Brain pericyte (primary cell): ENCODE results near the gene TMEM38A.

Experiments used
- DNase-seq: peaks from one replicate; pipeline ENCODE4 v3.0.0-alpha.2; 2012; ENCODE audit warnings: low read depth, low spot score

The TMEM38A gene, protein sequence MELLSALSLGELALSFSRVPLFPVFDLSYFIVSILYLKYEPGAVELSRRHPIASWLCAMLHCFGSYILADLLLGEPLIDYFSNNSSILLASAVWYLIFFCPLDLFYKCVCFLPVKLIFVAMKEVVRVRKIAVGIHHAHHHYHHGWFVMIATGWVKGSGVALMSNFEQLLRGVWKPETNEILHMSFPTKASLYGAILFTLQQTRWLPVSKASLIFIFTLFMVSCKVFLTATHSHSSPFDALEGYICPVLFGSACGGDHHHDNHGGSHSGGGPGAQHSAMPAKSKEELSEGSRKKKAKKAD

DNA sequence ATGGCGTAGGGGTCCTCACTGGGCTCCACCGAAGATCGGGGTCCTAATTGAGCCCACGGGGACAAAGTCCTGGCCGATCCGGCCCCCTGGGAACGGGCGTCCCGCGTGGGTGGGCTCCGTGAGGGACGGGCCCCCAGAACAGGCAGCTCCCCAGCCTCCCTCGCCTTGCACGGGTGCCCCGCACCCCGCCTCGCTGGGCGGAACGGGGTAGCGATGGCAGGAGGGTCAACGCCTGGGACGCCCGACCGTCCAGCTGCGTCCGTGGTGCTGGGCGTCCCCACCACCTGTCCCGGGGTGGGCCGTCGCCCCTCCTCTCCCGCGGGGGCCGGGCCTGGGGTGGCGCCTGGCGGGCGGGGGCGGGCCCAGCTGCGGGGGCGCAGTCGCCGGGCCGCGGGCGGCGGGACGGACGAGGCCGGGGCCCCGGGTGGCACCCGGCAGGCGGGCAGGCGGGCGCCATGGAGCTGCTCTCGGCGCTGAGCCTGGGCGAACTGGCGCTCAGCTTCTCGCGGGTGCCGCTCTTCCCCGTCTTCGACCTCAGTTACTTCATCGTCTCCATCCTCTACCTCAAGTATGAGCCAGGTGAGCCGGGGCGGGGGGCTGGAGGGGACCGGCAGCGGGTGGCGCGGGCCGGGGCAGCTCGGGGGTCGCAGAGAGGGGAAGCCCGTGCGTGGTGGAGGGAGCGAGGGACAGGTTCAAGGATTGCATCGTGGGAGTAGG lies at the start of gene TMEM38A:
Gene TMEM38A, plus strand, starts transcription at position 377 of the 717 bp plus-strand sequence. Its CDS starts 79 bp downstream, at position 456.
- no peak for DNase-seq

DNA sequence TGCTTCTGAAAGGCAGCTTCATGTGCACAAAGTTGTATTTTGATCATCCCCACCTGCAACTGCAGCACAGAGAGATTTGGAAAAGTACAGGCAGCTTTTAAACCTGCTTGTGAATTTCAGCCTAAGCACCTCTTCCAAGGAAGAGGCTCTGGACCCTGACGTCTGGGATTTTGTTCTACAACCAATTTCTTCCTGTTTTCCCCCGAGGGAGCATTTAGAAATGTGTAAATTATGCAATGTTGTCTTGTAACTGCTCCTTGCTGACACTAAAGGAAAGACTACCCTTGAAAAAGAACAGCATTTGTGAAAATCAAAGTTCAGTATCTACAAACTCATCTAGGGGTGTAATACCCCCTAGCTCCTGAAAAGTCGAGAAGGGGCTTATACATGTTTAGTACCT lies 48.3 kb upstream of the TMEM38A start:
- DNase-seq, result no peak

DNA sequence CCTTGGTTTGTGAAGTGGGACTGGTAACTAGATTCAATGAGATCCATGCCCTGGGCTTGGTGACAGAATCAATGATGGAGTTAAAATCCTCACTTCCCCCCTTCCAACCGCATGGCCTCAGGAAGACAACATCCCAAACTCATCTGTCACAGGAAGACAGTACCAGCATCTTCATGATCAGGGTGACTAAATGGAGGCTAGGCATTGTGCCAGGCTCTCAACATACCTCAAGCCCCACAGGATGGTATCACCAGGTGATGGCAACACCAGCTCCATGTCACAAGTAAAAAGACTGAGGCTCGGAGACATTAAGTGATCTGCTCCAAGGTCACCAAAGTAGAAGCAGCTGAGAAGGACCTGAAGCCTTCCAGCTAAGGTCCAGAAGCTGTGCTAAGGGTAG lies 47.1 kb upstream of the TMEM38A start:
- DNase-seq, result no peak

DNA sequence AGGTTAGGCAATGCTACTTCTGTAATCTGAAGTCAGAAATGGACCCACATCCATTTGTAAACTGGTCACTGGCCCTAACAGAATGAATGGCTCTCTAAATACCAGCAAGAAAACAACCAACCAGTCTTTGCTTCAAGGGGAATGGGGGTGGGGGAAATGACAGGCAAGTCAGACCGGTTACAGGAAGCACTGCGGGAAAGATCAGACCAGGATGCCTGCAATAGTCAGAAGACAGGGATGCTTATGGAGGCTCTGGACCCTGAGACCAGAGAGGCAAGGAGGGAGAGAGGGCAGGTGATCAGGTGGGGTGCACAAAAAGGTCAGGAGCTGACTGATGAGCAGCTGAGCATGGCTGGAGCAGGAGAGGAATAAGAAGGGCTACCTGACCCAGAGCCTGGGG lies 46.0 kb upstream of the TMEM38A start:
- DNase-seq, result no peak

DNA sequence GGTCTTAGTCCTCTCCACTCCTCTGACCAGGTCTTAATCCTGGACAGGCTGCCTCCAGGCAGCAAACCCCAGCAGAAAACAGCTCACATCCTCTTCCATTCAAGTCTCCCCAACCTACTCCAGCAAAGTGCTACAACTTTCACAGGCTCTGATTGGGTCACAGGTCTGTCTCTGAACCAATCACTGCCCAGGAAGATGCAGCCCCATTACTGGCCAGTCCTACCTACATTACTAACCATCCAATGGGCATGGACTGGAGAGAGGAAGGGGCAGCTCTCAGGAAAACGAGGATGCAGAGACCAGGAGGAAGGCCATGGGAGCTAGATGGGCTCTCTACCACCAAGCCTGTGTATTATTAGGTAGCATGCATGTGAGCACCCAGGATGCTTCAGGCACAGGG lies 45.1 kb upstream of the TMEM38A start:
- DNase-seq, result no peak

DNA sequence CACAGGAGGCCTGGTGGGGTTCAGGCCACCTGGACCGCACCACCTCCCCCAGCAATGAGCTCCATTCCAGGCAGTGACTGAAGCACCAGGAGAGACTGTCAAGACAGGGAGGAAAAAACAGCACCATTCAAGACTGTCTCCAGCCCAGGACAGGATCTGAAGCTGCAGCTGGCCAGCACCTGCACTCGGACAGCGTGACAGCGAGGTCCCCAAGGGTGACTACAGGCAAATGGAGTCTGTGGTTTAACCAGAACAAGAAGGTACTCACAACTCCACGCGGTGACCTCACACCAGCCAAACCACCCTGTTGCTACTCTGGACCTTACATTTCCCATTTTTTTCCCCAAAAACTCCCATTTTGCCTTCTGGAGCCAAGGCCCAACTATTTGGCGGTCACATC lies 42.7 kb upstream of the TMEM38A start:
- DNase-seq, result no peak

DNA sequence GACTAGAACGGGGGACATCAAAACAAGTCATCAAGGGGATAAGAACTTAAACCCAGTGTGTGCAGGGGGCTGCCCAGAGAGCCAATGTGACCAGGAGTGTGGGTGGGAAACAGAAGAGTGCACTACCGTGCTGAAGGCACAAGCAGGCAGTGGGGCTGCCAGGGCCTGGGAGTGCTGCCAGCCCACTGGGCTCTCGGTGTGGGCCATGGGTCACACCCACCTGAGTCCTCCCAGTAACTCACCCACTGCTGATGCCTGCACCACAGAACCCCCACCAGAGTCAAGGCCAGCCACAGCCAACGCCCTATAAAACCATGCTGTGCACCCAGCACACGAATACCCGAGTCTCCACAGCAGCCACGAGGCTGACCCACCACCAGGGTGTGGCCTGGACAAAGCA lies 41.5 kb upstream of the TMEM38A start:
- no peak for DNase-seq

DNA sequence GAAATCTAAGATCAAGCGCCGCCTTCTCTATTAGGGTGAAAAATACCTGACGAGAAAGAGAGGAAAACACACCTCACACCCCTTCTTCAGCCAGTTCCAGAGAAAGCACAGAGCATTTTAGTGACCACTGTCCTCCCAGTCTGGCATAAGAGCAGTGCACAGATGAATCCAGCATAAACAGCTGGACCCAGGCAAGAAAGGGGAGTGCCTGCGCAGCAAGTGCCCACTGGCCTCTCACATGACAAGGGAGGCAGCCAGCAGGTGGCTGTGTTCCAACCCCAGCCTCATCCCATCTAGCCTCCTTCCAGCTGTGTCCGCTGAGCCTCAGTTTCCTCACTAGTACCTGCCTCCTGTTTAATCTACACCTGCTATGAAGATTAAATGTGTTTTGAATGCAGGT lies 40.9 kb upstream of the TMEM38A start:
- no peak for DNase-seq

DNA sequence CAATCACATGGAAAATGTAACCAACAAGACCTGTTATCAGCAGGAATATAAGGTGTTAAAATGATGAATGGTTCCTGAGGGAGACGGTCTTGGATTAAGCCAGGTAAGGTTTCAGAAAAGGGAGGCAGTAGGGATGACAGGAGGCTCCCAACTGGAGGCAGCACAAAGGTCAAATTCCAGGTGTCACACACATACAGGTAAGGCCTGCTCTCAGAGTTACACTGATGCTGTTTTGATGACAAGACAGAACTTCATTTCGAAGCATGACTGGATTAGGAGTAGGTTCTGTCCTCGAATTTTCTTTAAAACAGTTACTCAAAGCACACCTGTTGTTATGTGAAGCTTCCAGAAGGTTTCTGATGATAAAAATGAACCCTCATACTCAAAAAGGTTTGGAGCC lies 40.4 kb upstream of the TMEM38A start:
- no peak for DNase-seq

DNA sequence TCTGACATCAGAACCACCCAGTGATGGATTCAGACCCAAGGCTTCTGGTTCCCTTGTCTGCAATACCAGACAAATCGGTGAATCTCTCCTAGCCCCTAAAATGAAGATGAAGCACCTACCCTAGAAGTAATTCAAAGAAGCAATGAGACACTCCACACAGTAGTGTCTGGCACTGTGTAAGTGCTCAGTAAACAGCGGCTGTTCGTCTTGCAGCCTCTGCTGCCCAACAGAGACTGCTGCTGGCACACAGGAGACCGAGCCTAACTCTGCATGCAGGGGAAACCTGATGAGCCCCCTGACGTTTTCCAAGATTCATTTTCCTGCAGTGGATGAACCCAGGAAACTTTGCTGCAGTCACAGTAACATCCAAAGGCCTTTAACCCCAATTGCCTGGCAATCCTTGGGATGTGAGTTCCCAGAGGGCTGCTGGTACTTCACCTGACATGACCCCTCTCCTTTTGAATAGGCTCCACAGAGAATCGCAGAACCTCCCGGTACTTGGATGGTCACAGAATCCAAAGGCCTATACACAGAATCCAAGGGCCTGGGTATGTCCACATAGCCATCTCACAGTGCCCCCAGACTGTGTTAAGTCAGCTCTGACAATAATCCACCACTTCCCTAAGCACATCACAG lies 39.7 kb upstream of the TMEM38A start:
- DNase-seq, result no peak

DNA sequence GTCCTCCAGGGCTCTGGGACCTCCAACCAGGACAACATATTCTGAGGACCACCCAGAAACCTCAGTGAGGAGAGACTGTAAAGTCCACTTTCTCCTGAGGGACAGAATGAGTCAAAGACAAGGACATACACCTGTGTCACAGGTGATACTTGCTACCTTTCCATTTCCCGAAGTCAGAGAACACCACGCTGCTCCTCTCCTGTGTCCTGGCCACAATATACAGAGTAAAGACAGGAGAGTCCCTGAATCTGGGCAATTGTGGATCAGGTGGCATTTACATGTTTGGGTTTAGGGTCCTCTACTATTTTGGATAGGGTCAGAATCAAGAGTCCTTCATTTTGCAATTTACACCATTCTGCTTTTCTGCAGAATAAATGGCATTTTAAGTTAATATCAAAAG lies 37.9 kb upstream of the TMEM38A start:
- DNase-seq, result no peak

DNA sequence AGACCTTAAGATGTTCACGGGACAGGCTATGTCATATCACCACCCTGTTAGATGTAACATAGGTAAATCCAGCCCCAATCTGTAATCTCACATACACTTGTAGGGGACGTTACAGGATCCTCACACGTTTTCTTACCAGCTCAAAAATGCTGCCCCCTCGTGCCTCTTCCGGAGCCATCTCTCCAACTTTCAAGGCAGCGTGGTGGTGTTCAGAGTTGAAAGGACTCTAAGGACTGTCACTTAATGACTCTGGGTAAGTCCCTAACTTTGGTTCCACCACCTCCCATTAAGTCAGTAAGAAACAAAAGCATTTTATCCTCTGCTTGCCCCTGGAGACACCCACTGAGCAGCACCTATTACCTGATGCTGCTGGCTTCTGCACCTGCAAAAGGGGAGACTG lies 37.4 kb upstream of the TMEM38A start:
- DNase-seq, result no peak

DNA sequence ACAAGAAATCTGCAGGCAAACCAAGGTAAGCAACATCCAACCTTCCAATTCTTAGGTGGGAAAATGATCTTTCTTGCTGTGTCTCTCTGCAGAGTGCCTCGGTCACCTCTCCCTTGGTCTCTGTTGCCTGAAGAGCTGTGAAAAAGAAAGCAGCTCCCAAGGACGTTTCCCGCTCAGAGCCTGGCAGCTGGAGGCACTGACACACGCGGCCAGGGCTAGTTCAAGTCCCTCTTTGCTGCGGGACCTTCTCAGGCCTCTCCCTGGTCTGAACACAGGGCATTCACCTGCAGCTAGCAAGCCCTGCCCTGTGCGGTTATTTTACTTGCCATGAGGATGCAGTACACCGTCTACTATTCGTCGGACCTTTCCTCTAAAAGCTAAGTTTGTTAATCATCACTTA lies 36.7 kb upstream of the TMEM38A start:
- no peak for DNase-seq

DNA sequence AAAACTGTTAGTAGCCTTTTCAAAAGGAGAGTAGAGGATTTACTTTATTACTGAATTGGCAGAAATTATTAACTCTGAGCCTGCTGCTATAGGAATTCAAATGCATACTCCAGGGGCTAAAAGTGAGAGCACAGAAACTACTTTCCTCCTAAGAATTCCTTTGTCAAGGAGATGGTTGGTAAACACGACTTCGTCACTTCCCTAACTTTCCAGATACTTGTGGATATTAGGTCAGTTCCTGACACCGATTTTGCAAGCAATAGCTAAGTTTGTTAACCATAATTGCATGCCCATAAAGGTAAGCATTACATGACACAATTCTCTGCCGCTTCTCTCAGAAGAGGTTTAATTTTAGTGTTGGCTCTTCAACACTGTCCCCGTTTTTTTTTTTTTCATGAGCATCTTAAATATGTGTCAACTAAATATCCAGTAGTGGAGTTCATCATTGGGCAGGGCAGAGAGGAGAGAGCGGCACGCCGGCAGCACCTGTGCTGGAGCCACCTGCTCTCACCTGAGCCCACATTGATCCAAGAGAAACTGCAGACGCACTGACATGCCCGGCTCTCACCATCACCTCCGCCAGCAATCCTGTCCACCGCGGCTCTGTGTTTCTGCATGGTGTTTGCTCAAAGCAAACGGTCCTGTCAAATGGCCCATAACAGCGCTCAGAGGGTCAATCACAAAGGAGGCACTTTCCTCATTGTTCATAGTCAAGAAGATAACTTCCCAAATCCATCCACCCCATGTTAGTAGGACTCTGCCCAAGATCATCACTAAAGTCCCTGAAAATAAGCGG lies 35.6 kb upstream of the TMEM38A start:
- DNase-seq, result no peak

DNA sequence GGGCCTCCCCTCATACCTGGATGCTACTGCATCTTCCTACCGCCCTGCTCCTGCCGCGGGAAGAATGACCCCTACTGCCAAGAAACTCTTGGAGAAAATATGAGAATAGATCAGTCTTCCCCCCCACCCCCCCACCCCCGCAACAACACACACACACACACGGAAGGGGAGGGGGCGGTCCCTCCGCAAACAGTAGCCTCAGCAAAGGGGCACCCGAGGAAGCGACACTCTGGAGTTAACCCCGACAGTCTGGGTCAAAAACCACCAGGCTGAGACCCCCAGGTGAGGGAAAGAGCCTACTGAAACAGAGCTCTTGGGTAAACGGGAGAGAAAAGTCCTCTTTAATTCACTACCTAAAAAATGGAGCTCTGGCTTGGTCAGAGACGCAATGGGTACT lies 34.1 kb upstream of the TMEM38A start:
- no peak for DNase-seq

DNA sequence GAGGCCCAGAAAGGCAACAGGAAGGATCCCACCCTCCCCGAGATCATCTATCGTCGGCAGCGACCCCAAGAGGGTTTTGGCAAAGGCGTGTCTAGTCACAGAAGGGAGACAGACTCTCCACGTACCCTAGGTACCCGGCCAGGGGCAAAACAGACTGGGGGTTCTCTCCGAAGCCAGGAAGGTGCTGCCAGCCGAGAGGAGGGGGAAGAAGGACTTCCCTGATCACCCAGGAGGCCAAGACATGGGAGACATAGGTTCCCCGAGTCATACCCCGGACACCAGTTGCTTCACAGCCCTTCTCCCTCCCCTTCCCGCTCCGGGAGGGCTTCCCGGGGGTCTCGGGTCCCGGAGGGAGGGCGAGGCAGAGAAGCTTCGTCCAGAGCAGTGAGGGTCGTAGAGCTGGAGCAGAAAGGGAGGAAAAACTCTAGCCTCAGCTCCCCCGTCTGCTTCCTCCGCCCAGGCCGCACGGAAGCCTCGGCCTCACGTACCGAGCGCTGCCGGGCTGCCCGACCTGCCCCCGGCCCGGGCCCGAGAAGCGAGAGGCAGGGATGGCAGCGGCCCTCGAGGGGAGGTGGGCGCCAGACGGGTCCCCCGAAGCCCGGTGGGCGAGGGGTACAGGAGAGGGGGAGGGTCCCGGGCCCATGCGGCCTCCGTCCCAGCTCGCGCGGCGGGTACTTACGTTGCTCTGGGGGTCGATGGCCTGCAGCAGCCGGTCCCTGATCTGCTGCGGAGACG lies 33.6 kb upstream of the TMEM38A start:
- DNase-seq, result no peak

DNA sequence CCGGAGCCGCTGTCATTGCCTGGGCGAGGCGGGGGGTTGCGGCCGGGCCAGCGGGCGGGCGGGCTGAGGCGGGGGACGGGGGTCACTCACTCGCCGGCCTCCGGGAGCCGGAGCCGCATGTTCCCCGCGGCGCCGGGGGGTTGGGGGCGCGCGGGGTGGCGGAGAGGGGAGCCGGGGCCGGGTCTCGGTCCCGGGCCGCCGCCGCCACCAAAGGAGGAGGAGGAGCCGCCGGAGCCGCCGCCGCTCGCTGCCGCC lies 33.1 kb upstream of the TMEM38A start:
- no peak for DNase-seq

DNA sequence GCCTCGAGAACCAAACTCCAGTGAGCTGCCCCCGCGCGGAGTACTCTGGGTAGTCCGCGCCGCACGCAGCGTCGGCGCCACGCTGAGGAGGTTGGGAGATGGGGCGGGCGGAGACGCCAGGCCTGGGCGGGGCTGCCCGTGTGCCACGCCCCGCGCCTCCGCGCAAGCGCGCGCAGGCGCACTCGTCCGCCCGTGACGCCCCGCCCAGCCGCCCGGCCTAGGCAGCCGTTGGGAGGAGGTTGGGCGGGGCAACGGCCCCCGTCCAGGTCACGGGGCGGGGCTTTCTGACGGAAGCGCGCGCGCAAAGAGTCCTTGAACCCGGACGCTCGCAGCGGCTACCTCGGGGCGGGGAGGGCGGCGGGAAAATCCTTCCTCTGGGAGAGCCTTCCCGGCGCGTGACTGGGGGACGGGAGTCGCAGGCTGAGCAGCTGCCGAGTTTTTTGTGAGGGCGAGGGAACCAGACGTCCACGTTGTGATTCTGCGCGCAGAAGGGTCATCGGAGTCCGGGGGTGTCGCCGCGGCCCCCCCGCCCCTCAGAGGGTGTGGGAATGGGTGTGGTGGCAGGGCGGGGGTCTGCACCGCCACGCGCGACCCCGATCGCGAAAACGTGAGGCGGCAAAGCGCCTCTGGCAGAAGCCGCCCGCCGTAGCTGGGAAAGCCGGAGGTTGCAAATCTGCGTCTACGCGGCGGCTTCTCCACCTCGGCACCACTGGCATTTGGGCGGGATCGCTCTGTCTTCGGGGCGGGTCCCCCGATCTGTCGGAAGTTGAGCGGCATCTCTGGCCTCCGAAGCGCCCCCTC lies 32.6 kb upstream of the TMEM38A start, which contains the start of gene MED26:
Gene MED26, minus strand, starts transcription at position 22 of the 801 bp plus-strand sequence. CDS start 261 bp downstream, outside the sequence.
- peak; percentile 61 for DNase-seq

DNA sequence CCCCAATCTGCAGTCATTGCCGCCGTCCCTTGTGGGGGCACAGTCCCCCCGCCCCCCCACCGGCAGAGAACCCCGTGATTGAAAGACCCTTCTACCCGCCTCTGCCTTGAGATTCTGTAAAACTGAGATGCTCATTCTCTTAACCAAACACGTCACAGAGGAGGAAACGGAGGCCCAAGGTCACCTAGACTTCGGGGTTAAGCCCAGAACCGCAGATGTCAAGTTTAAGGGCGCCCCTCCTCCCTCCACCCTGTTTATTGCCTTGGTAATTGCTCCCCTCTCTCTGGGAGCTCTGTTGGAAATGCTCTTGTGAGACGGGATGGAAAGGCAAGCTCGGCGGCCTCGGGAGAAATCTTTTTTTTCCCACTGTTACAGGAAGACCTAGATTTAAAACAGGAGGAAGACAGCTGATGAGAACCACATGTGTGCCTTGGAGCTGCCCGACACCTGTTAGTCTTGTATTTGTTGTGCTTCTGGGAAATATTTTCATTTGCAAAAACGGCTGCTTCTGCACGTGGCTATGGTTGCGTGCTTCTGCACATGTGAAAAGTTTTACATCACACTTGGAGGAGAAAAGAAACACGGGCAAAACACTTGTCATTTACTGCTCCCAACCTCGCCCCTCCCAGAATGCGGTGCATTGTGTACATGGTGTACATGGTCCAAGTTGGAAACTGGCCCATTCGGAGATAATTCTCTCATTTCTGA lies 31.8 kb upstream of the TMEM38A start:
- DNase-seq, result peak; percentile 55

DNA sequence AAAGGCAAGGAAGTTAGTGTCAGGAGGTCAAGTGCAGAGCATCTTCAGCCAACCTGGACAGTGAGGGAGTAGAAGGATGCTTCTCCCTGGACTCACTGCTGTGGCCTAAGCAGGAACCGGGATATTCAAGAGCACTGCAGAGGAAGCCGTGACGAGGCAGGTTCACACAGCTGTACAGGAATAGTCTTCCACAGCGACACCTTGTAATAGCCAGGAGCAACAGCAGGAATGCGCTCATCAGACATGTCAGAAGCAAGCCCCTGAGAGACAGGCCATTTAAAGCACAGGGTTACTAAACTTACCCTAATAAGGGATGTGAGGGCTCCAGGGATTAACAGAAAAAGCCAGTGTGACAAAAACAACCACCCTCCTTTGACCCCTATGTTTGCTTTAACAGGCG lies 29.5 kb upstream of the TMEM38A start:
- DNase-seq, result no peak
